Activated gamma-delta T cell treated with anti-CD3 and anti-CD28 coated beads, Interleukin-2, amount 50 U/mL, for 16 hours (primary cell): ENCODE measurements around the gene TTBK2.
"Not testable (repeated sequence)": the region's sequence is repeated elsewhere in the genome, so short reads cannot be mapped to it uniquely, and the experiment has no call there.

Experiments
- DNase-seq: peaks from one replicate; pipeline ENCODE4 v3.0.0-alpha.2; 2020; ENCODE audit warnings: low read depth

TTBK2 gene

DNA sequence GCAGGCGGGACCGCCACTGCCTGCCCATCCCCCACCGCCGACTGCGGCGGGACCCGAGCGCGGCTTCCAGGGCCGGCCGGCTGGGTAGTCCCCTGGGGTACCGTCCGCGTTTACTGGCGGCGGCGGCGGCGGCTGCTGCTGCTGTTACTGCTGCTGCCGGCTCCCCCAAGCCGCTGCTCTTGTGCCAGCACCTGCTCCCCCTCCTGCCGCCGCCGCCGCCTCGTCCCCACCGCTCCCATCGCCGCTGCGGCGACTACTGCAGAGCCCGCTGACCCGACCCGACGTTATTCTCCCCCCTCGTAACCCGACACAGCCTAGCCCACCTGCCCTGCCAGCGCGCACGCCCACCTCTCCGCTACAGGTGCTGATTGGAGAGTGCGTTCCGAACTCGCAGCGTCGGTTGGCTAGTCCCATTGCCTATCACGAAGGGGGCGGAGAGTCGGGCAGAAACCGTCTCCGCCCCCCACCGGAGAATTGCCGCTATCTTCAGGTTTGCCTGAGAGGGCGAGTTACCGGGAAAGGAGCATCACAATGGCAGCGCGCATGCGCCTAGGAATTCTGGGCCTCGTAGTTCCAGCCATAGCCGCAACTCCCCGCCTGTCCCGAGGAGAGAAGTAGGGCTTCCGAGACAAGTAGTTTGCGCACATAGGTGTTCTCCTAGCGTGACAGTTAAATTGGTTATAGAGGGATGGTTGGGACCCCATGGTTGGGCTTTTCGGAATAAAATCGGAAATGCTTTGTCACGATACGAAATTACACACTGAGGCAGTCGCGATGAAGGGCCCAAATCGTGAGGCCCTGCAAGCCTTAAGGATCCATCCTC, at the start of gene TTBK2:
Gene TTBK2, minus strand, starts transcription at position 260 of the 823 bp plus-strand sequence. CDS start 42,161 bp downstream, outside the sequence.
- DNase-seq = peak; percentile 96

DNA sequence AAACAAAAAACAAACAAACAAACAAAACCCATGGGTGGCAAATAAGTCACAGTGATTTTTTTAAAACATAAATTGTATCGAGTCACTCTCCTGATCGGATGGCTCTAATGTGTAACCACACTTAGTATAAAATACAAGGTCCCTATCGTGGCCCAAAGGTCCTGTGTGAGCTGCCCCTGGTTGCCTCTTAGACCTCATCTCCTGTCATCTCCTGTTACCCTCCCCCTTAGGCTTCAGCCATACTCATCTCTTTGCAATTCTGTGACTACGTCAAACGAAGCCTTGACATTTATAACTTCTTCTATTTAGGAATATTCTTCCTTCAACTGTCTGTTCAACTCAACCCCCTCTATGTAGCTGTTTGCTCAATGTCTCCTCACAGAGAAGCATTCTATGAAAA, 43.9 kb upstream of the TTBK2 start:
- DNase-seq = no peak

DNA sequence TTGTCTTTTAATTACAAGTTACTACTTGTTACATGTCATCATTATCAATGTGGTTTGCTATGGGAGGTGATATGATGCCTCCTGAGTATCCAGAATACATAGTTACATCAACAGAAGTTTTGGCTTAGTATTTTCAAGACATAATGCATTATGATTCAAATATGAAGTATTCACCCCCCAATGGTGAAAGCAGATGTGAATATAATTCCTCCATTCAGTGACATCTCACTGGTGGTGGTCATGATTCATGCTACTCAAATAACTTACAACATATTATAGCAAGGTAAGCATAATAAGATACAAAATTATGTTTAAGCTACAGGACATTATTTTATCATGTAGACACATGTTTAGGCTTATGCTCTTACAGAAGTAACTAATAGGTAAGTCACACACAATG, 34.9 kb upstream of the TTBK2 start:
- DNase-seq = no peak

DNA sequence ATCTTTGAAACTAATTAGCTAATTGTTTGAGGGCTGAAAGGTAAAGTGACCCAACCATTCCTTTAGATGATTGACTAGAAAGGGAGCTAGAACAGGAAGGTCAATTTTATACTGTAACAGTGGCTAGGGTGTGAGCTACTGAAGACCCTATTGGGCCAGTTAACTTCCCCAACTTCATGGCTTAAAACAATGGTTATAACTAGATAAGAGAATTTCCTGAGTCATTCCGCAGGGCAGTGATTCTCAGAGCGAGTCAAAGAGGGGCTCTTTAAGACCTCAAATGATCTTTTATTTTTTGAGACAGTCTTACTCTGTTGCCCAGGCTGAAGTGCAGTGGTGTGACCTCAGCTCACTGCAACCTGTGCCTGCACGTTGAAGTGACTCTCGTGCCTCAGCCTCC, 33.7 kb upstream of the TTBK2 start:
- DNase-seq = no peak

DNA sequence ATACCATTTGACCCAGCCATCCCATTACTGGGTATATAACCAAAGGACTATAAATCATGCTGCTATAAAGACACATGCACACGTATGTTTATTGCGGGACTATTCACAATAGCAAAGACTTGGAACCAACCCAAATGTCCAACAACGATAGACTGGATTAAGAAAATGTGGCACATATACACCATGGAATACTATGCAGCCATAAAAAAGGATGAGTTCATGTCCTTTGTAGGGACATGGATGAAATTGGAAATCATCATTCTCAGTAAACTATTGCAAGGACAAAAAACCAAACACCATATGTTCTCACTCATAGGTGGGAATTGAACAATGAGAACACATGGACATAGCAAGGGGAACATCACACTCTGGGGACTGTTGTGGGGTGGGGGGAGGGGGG, 28.3 kb upstream of the TTBK2 start:
- not testable (repeated sequence) for DNase-seq

DNA sequence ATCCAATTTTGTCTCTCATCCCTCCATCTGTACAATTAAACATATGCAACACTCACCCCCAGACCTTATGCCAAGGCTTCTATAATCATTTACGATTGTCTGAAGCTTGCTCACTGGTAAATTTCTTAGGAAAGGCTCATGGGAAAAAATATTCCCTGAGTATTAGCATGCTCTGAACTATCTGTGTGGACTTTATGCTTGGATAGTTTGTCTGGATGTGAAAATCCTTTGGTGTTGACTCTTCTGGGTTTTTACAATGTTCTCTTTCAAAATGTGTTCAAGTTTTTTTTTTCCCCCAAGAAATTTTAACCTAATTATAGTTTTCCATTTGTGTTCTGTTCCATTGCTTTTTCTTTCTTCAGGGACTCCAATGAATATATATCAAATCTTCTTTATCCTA, 19.9 kb upstream of the TTBK2 start:
- no peak for DNase-seq

DNA sequence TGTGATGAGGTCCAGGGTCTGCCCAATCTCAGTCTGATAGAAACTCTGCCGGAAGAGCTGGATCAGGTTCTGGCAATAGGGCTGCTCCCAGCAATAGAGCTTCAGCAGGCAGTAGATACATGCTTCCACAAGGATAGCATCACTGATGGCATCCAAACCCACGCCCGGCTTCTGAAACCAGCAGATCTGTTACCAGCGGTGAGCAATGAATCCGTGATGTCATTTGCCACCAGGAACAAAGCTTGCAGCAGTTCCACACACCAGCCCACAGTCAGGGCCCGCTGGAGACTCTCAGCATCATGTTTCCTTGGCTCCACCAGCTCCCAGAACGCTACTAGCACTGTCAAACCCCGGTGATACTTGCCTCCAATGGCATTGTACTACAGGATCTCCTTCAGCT, 19.3 kb upstream of the TTBK2 start:
- no peak for DNase-seq

DNA sequence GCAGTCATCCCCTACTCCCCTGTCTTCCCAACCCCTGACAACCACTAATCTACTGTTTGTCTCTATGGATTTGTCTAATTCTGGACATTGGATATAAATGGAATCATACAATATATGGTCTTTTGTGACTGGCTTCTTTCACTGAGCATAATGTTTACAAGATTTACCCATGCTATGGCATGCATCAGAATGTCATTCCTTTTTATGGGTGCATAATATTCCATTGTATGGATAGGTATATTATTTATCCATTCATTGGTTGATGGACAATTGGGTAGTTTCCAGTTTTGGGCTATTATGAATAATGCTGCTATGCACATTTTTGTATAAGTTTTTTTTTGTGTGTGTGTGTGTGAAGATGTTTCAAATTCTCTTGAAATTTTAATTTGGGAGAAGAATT, 16.6 kb upstream of the TTBK2 start:
- no peak for DNase-seq

DNA sequence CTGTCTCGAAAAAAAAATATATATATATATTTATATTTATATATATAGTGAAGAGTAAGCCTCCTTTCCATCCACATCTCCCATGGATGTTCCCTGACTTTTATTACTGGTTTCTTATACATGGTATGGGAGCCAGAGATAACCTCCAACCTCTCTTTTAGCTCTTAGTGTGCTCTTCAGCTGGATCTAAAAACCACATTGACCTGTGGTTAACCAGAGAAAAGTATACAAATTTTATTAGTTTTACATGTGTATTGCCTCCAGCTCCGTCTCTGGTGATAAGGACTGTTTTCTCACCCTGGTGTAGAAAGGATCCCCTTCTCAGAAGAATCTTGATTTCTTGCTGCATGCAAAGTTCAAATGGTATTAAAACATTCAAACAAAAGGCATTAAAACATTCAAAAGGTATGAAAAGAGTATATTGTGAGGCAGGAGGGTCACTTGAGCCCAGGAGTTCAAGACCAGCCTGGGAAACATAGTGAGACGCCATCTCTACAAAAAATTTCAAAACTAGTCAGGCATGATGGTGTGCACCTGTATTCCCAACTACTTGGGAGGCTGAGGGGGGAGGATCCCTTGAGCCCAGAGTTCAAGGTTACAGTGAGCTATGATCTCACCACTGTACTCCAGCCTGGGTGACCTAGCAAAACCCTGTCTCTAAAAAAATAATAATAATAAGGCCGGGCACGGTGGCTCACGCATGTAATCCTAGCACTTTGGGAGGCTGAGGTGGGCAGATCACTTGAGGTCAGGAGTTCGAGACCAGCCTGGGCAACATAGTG, 13.5 kb upstream of the TTBK2 start:
- DNase-seq = no peak

DNA sequence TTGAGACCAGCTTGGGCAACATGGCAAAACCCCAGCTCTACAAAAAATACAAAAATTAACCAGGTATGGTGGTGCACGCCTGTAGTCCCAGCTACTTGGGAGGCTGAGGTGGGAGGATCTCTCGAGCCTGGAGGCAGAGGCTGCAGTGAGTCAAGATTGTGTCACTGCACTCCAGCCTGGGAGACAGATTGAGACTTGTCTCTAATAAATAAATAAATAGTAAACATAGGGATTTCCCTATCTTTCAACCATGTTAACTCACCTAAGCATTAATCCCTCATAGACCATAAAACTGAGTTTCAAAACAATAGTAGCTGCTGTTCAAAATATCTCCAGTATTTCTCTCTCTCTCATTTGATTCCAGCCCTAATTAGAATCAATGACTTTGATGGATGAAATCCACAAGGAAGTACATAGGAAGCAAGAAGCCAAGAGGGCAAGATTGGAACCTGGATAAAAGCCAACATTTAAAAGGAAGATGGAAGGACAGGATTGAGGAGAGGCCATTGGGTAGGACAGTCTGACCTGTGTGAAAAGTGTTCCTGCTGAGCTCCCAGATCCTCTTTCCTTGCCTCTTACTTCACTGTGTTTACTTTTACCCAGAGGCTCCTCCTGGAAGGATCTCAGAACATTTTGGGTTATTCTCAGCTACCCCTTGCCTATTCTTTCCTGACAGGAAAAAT, 12.4 kb upstream of the TTBK2 start:
- no peak for DNase-seq

DNA sequence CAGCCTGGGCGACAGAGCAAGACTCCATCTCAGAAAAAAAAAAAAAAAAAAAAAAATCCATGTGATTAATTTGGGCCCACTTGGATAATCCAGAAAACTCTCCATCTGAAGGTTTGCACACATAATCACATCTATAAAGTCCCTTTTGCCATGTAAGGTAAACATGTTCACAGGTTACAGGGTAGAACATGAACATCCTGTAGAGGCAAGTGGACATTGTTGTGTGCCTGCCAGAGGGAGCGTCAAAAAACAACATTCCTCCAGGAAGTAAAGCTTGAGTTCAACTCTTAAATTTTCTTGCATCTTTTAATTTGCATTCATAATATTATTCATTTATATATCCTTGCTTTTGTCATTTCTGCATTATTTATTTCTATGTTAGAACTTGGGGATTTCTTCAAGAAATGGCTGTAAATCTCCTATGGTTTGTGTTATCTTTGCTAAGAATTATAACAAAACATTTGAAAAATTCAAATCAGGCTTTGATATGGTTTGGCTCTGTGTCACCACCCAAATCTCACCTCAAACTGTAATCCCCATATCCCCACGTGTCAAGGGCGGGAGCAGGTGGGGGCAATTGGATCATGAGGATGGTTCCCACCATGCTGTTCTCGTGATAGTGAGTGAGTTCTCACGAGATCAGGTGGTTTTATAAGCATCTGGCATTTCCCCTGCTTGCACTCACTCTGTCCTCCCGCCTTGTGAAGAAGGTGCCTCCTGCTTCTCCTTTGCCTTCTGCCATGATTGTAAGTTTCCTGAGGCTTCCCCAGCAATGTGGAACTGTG, 11.3 kb upstream of the TTBK2 start:
- DNase-seq = no peak

DNA sequence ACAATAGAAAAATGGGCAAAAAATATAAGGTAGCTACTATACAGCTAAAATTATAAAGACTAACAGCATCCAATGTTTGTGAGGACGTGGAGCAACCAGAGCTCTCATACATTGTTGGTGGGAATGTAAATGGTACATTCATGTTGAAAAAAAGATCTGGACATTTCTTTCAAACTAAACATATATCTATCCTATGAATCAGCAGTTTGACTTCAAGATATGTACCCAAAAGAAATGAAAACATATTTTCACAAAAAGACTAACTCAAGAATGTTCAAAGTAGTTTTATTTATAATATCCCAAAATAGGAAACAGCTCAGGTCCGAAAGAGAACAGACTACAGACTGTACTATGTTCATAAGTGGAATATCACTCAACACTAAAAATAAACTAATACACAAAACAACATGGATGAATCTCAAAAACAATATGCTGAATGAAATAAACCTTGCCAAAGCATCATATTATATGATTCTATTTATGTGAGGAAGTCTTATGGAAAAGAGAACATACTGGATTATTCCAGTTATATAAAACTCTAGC, 8.8 kb upstream of the TTBK2 start:
- DNase-seq = no peak

DNA sequence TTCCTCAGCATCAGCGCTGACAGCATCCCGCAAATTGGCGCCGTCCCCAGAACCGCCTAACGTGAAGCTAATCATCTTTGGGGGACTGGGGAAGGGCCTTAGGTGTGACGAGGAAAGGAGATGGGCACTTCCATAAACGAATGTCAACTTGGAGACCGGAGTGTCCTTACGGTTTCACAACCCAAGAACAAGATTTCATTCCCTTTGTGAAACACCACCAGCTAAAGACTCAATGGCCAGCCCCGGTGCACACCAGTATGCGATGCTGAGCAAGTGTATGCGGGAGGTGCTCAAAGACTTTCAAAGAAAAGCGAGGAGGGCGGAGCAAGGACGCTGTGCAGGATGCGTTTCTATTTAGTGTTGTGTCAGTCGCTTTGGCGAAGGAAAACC, 759 bp upstream of the TTBK2 start:
- DNase-seq = peak; percentile 14

DNA sequence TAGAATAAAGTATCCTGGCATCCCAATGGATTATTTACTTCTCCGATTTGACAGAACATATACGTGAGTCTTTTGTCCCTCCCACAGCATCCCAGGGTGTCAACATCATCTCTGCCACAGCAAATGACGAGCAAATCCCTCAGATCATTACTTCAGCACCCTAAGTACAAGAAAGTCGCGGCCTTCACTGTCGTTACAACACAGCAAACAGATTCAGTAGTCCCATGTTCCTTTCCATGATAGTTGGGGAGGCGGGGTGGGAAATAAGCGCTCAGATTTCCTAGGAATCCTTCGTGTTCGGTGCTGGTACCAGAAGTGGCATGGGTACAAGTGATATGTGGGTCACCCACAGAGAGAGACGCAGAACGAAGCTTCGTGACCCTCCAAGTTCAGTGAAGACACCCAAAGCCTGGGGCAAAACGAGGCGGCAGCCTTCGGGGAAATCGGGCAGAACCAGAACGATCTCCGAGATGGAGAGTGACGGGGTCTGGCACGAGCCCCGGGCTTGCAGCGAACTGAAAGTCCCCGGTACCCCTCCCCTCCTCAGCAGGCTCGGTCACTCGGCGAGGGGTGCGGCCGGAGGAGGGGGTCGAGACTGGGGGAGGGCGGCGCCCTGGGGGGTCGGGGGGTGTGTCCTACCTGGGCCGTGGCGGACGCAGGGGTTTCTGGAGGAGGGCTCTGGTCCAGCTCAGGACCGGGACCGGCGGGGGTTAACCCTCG, 619 bp downstream of the TTBK2 start:
- peak; percentile 20 for DNase-seq

DNA sequence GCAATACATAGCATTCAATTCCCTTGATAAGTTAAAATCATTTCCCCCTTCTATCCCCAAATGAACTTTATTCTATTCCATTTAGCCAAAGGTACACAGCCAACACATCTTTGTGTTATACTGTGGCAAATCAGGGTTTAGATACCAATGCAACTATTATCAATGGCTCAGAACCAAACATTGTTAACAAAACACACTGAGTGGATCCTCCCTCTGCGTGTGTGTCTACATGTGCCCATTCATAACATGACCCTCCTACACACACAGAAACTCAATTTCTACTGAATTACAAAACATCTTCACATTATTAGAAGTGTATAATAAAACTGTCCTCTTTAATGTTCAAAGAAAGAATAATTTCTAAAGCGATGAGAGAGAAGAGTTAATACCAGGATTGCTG, 1.3 kb downstream of the TTBK2 start:
- DNase-seq = no peak

DNA sequence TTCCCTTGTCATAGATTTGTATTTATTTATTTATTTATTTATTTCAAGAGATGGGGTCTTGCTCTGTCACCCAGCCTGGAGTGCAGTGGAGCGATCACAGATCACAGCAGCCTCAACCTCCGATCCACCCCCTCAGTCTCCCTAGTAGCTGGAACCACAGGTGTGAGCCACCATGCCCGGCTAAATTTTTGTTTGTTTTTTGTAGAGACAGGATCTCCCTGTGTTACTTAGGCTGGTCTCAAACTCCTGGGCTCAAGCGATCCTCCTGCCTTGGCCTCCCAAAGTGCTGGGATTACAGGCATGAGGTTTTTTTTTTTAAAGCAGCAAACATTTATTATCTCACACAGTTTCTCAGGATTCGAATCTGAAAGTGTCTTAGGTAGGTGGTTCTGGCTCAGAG, 2.5 kb downstream of the TTBK2 start:
- no peak for DNase-seq

DNA sequence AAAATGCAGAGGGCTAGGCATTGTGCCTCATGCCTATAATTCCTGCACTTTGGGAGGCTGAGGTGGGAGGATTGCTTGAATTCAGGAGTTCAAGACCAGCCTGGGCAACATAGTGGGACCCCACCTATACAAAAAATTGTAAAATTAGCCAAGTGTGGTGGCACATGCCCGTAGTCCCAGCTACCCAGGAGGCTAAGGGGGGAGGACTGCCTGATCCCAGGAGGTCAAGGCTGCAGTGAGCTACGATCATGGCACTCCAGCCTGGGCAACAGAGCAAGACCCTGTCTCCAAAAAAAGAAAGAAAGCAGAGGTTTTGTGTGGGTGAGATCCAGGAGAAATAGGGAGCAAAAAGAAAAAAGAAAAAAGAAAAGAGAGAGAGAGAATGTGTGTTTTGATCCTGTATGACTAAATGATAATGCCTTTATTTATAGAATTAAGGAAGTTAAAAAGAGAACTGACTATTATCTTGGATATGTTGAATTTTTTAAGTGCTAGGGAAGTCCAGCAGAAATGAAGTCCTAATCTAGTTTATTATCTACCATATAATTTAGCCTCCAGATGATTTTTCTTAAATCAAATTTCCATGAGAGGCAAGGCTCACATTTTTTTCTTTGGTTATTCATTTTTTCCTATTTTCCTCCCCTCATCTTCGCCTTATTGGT, 4.8 kb downstream of the TTBK2 start:
- DNase-seq = no peak

DNA sequence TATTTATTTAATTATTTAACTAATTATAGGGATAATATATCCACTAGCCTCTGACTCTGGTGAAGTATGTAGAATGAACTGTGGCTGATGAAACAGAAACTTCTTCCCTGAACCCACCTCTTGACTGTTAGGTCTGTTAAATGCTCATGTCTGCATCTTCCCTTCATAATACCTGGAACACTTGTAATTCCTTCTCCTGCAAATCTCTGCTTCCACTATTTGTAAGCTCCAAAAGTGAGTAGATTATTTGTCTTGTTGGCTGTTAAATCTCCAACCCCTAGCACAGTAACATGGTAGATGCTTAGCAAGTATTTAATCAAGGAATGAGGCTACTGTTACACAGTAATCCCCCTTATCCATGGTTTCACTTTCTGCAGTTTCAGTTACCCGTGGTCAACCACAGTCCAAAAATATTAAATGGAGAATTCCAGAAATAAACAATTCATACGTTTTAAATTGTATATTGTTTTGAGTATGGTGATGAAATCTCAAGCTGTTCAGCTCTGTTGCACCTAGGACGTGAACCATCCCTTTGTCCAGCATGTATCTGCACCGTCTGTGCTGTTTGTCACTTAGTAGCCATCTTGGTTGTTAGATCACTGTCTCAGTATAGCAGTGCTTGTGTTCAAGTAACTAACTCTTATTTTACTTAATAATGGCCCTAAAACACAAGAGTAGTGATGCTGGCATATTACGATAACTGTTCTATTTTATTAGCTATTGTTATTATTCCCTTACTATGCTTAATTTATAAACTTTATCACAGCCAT, 5.7 kb downstream of the TTBK2 start:
- DNase-seq = no peak

DNA sequence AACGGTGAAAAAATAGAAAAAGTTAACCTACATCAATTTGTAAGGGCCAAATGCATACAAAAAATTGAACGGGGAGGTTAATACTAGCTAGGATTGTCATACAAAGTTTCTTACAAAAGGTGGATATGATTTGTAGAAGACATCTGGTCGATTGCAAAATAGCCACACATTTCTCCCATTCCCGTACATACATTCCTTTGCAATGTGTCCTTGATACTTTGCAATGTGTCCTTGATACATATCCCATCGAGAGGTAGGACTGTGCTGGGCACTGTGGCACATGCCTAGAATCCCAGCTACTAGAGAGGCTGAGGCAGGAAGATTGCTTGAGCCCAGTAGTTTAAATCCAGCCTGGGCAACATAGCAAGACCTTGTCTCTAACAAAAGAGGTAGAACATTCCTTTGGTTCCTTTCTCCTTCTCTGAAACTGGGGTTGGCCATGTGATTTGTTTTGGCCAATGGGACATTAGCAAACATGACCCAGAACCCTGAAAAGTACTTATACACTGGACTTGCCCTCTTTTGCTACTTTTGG, 9.5 kb downstream of the TTBK2 start:
- DNase-seq = no peak

DNA sequence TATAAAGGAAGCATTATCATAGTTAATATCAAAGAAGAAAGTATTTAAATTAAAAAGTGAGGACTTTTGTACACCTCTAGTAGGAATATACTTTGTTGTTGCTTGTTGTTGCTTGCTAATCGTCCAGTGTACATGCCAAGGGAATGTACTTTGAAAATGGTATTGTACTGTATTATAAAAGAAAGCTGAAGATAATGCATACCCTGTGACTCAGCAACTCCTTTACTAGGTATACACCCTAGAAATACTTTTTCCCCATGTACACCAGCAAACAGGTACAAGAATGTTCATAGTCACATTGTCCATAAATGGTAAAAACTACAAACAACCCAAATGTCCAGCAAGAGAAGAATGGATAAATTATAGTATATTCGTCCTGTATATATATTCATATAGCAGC, 12.0 kb downstream of the TTBK2 start:
- no peak for DNase-seq
